ENCODE measurements around the gene HIF3A. TPM values are rescaled to one million over a fixed set of nuclear protein-coding genes. Genes with fewer than 3 reads are reported as not detected.

HIF3A gene
- total RNA-seq, 1 experiment from 2014 or later = 31.9 TPM

DNA sequence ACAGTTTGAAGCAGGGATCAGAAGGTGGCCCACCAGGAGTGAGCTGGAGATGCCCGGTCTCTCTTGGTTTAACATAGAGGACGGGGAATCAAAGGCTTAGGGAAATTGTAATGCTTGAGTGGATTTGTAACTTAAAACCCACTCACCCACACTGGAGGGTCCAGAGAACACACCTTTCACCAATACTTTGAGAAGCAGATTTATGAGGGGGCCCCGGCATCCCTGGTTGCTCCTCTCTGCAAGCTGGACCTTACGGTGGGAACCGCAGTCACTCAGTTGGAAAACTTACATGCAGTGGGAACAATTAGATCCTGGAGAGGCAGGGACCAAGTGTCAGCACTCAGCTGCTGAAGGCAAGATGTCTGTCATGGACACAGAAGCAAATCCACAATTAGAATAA lies 70.6 kb downstream of the HIF3A start:
- H2AK5ac ChIP-seq (ENCODE audit: insufficient read length, low read length) = no peak overlapping the region
- Mint-ChIP-seq H3K4me1 (peaks cover 21 to 23% of the 10 kb centered on the region in 2 experiments), H3K4me3 (no peak overlapping the region), H3K27ac (peak overlapping the region in 1 of 3 experiments; percentile 38; a peak in 1 of 7 replicates), H3K9me3 (no peaks in the 10 kb centered on the region), H3K36me3 (ENCODE audit: insufficient read depth in 1 of 3, low read depth in 3 of 3) (peaks cover 14 to 41% (median 38%) of the 10 kb centered on the region in 3 experiments; a peak in 6 of 7 replicates), H3K27me3 (ENCODE audit: low read depth) (no peaks in the 10 kb centered on the region)
- H3K18ac ChIP-seq (ENCODE audit: insufficient read length, low read depth, low read length) = no peak overlapping the region
- TF ChIP-seq, protein P1, sequence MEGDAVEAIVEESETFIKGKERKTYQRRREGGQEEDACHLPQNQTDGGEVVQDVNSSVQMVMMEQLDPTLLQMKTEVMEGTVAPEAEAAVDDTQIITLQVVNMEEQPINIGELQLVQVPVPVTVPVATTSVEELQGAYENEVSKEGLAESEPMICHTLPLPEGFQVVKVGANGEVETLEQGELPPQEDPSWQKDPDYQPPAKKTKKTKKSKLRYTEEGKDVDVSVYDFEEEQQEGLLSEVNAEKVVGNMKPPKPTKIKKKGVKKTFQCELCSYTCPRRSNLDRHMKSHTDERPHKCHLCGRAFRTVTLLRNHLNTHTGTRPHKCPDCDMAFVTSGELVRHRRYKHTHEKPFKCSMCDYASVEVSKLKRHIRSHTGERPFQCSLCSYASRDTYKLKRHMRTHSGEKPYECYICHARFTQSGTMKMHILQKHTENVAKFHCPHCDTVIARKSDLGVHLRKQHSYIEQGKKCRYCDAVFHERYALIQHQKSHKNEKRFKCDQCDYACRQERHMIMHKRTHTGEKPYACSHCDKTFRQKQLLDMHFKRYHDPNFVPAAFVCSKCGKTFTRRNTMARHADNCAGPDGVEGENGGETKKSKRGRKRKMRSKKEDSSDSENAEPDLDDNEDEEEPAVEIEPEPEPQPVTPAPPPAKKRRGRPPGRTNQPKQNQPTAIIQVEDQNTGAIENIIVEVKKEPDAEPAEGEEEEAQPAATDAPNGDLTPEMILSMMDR (conservative IDR thresholded peaks at IDR 0.05) = no peak
- no peak overlapping the region for H3K27ac ChIP-seq (ENCODE audit: insufficient read length, low read depth, low read length)
- no peak overlapping the region for H2BK120ac ChIP-seq (ENCODE audit: low read depth, low read length, poor library complexity, severe bottlenecking)
- no peaks in the 10 kb centered on the region for H3K27me3 ChIP-seq (ENCODE audit: insufficient read depth, low read length)
- H2BK20ac ChIP-seq (ENCODE audit: low read depth, low read length, poor library complexity, severe bottlenecking) = no peak overlapping the region
- H2BK12ac ChIP-seq (ENCODE audit: insufficient read length, low read depth, low read length) = no peak overlapping the region
- no peaks in the 10 kb centered on the region for H3K79me2 ChIP-seq (ENCODE audit: insufficient read depth, low read length)
- no peak overlapping the region for H3K4me2 ChIP-seq (ENCODE audit: insufficient read depth, insufficient read length, low read length)
- no peak overlapping the region for H3K4ac ChIP-seq (ENCODE audit: low read depth, low read length)
- no peak overlapping the region for H3K14ac ChIP-seq (ENCODE audit: insufficient read depth, low read length)
- no CpG with 5 or more reads among the region's 5 CpGs for WGBS (ENCODE audit: extremely low coverage, insufficient read length, low lambda C conversion rate)
- no peaks in the 10 kb centered on the region for H3K9me3 ChIP-seq (ENCODE audit: control insufficient read depth, low read depth, low read length)
- DNase-seq = no peak
- H3K4me1 ChIP-seq (ENCODE audit: insufficient read depth, low read length) = peaks cover 3% of the 10 kb centered on the region; the same call in 1 of the 2 replicates
- H3K23ac ChIP-seq (ENCODE audit: insufficient read length, low read depth, low read length) = no peak overlapping the region
- H4K8ac ChIP-seq (replicated peaks; ENCODE audit: insufficient read length, low read depth, low read length) = no peak overlapping the region
- no peaks in the 10 kb centered on the region for H4K20me1 ChIP-seq (ENCODE audit: control insufficient read depth, insufficient read depth, insufficient read length)
- H4K91ac ChIP-seq (ENCODE audit: insufficient read length, low read depth, low read length) = no peak overlapping the region
- no peaks in the 10 kb centered on the region for H3K23me2 ChIP-seq (ENCODE audit: insufficient read length, low read depth, low read length, poor library complexity, severe bottlenecking)
- H2BK15ac ChIP-seq (ENCODE audit: low read depth, low read length) = no peak overlapping the region
- H2BK5ac ChIP-seq (ENCODE audit: insufficient read length, low read length) = no peak overlapping the region
- H3K56ac ChIP-seq (ENCODE audit: insufficient read length, low read depth, low read length) = no peak overlapping the region
- H2AFZ ChIP-seq (ENCODE audit: low read length) = no peak overlapping the region
- no peak overlapping the region for H3K9ac ChIP-seq (ENCODE audit: extremely low read depth, insufficient read length, low read length)
- peaks cover 5% of the 10 kb centered on the region for H3K79me1 ChIP-seq (ENCODE audit: insufficient read depth, low read depth, low read length, poor library complexity, severe bottlenecking)
- H4K5ac ChIP-seq (ENCODE audit: insufficient read length, low read depth, low read length) = no peak overlapping the region
- no peak overlapping the region for H3T11ph ChIP-seq (ENCODE audit: low read length)

Data from H9 (cell line).